Measurements from ENCODE around the gene TRERF1. TPM values are rescaled to one million over a fixed set of nuclear protein-coding genes. Genes with fewer than 3 reads are reported as not detected.

The TRERF1 gene
- total RNA-seq: under 0.01 and 0.10 TPM in 2 replicates

GRCh38 chr6:42451333-42452170 lies at the start of gene TRERF1:
TSS of gene TRERF1 (minus strand) at chr6:42451926. CDS start at chr6:42269590, 182,336 bp downstream.

GRCh38 chr6:42217519-42218367 lies 234.0 kb downstream of the TRERF1 start, which contains the start of gene MRPS10:
TSS of gene MRPS10 (minus strand) at chr6:42217861. CDS start at chr6:42217849, 12 bp downstream.

Other genes starting within 250 kb of the TRERF1 start
- 37.2 and 48.9 TPM in 2 replicates for gene MRPS10, start 234.1 kb downstream of the TRERF1 start, total RNA-seq
- 18.9 and 28.1 TPM in 2 replicates for gene UBR2, start 112.1 kb upstream of the TRERF1 start, total RNA-seq